Suppressor macrophage (primary cell): ENCODE data around the gene MYL6B.

Experiments
- DNase-seq, 4 experiments: peaks; one replicate each; pipeline ENCODE4 v3.0.0-alpha.2; 2020 to 2022

The MYL6B gene

GRCh38 chr12:56154246-56154771 is 1.9 kb downstream of the MYL6B start:
- DNase-seq: no peak

GRCh38 chr12:56154818-56155217 is 2.4 kb downstream of the MYL6B start:
- DNase-seq: no peak

DNA sequence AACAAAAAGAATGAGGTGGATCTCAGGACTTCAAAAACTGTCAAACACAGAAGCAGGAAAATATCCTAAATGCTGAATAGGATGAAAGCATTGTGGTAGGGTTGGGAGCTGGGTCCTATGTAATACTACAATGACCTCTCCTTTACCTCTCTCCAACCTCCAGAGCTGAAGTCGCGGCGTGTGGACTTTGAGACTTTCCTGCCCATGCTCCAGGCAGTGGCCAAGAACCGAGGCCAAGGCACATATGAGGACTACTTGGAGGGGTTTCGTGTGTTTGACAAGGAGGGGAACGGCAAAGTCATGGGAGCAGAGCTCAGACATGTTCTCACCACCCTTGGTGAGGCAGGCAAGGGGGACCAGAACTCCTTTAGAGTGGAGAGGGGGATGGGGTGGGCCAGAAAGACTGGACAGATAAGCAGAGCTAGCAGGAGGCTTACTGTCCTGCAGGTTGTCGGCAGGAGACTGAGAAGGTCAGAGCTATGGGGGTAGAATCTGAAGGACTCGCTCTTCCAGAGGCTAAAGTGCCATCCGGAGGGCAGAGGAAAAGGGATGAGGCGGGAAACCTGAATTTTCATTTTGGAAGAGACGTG is 3.0 kb downstream of the MYL6B start:
- no peak for DNase-seq

GRCh38 chr12:56156464-56157200 is 4.2 kb downstream of the MYL6B start:
- peak in 2 of 4 experiments; percentile 31 to 37 for DNase-seq

DNA sequence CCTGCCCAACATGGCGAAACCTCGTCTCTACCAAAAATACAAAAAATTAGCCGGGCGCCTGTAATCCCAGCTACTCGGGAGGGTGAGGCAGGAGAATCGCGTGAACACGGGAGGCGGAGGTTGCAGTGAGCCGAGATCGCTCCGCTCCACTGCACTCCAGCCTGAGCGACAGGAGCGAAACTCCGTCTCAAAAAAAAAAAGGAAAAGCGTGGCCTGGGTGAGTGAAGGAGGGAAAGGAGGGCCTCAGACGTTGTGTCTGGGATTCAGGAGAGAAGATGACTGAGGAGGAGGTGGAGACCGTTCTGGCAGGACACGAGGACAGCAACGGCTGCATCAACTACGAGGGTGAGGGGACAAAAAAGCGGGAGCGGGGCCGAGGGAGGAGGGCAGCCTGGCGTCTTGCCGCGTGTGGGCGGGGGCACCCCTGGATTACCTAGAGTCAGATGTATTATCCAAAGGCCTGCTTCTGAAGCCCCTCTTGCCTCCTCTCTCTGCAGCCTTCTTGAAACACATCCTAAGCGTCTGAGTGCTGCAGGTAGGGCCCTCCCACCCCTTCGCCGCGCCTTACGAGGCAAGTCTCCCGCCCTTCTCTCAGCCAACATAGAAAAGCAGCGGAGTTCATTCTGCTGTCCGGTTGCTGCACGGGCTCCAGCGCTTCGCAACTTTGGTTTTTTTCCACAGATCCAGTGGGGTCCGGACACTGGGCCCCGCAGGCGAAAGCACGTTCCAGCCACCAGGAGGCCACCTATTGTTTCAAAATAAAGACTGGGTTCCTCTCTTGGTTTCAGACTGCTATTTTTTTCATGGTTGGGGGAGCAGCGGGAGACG is 5.0 kb downstream of the MYL6B start:
- peak; percentile 67 to 83 (median 80) for DNase-seq

DNA sequence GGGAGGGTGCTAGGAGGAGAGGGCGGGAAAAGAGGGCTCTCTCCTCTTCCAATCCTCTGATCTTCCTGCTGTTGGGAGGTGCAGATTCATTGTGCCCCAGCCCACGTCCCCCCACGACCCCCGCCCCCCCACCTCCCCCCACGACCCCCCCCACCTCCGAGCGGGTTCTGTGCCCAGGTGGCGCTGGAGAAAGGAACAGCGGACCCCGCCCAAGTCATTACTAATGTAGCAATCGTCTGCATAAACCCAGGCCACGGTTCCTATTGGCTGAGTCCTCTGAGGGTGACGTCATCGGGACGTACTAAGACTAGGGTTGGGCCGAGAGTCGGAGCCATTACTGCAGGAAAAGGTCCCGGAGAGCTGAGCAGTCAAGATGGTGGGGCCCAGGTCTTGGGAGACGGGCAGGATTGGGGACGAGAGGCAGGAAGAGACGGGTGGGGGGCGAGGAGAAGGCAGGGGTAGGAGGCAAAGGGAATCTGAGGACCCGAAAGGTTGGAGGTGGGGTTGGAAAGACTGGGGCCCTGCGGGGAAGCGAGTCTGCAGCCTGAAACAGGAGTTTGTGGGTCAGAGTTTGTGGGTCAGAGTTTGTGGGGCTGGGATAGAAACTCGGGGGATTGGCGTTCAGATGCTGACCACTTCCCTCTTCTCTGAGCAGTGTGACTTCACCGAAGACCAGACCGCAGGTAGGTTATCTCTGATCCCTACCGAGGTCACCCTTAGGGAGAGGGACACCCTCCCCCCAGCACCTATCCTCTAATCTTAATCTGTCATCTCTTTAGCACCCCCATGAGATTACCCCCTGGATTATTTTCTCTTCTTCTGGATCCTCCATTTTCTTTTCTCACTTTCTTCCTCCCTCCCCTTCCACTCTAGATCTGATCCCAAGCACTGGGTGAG is 5.9 kb downstream of the MYL6B start, which contains the start of gene MYL6:
TSS of gene MYL6 (plus strand) at position 331 of the 897 bp plus-strand sequence. CDS start at position 374, 43 bp downstream.
- DNase-seq: peak; percentile 95 to 99 (median 98)

DNA sequence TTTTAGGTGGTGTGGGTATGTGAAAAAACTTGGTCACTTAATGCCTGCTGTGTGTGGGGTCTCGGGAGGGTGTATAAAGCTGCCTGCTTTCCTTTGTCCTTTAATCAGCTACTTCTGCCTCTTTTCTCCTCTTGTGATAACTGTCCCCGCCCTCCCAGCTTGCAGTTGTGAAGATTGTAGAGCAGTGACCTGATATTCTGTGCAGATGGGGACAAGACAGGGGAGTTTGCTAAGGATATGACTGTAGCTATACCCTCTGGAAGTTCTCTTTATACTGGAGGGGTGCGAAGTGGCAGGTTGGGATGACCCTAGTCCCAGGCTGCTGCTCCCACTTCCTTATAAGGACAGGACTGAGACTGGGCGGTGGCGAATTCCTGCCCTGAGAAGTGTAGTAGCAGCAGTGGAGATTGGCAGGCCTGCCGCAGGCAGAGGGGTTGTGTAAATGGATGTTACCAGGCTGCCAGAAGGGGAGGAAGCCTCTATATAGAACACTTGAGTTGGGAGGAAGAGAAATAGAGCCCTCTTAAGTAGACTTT is 6.6 kb downstream of the MYL6B start:
- DNase-seq: peak; percentile 66 to 83 (median 75)

- DNase-seq: no peak
Observed at GRCh38 chr12:56159482-56160192, 7.2 kb downstream of the MYL6B start.

DNA sequence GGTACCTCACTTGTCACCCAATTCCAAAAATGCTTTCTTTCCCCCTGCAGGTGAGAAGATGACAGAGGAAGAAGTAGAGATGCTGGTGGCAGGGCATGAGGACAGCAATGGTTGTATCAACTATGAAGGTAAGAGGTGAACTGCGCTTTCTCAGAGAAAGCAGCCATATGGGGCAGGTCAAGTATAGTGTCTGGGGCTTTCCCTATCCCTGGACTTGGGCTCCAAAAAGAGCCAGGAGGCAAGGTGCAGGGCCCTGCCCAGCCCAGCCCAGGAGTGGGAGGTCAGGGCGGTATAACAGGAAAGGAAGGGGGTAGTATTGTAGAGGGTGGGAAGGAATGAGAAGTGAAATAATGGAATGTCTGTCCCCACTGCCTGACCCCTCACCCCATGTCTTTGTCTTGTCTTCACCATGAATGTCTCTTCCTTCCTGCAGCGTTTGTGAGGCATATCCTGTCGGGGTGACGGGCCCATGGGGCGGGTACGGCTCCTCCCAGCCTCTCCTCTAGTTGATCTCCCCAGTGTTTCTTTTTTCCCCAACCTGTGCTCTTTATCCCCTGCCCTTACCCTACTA is 7.9 kb downstream of the MYL6B start:
- DNase-seq: peak in 3 of 4 experiments; percentile 18 to 39 (median 37)

DNA sequence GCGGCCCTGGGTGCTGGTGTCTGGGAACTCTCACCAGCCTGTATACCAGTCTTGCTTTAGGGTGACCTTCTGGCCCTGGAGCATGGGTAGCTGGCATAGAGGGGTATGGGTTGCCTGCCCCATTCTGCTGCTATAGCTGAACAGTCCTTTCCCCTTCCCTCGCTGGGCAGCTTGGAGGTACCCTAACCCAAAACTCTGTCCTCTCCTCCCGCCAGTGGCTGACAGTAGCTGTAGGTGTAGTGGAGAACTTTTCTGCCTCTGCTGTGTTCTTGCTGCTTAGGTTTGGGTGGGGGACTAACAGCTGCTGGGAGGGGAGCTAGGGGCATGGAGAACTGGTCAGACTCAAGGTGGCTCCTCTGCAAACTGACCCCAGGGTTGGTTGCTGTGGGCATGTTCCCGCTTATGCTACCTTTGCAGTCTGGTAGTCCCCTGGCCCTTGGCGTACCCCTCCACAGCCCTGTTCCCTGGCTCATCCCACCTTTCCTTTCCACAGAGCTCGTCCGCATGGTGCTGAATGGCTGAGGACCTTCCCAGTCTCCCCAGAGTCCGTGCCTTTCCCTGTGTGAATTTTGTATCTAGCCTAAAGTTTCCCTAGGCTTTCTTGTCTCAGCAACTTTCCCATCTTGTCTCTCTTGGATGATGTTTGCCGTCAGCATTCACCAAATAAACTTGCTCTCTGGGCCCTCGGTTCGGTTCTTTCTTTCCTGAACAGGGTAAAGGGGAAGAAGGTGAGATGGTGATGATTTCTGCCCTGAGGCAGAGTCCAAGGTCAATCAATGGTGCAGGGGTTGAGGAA is 8.7 kb downstream of the MYL6B start:
- no peak for DNase-seq

DNA sequence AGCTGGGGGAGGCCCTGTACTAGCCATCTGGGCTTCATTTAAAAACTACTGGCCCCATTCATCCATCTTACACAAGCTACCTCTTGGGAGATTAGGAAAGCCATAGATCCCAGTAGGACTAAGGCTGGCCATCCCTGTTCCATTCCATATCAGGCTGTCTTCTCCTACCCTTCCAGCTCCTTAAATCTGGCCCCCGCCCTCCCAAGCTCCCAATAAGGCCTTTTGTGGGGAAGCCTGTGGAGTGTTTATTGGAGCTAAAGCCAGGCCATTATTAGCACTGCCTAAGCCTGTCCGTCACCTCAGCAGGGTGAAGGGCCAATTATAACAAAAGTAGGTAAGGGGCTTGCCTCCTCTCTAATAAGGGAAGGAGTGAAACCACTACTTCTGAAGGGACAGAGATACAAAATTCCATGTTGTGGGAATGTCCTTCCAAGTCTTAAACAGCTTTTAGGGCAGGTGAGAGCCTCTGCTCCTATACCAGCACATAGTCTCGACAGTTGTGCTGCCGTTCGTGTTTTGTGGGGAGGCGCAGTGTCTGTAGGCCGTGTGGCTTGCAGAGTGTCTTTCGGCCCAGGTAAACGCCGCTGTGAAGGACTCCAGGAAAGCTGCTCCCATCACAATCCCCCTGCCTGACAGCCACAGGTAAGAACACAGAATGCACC is 9.4 kb downstream of the MYL6B start:
- no peak for DNase-seq

GRCh38 chr12:56162468-56163290 is 10.3 kb downstream of the MYL6B start:
- no peak for DNase-seq

DNA sequence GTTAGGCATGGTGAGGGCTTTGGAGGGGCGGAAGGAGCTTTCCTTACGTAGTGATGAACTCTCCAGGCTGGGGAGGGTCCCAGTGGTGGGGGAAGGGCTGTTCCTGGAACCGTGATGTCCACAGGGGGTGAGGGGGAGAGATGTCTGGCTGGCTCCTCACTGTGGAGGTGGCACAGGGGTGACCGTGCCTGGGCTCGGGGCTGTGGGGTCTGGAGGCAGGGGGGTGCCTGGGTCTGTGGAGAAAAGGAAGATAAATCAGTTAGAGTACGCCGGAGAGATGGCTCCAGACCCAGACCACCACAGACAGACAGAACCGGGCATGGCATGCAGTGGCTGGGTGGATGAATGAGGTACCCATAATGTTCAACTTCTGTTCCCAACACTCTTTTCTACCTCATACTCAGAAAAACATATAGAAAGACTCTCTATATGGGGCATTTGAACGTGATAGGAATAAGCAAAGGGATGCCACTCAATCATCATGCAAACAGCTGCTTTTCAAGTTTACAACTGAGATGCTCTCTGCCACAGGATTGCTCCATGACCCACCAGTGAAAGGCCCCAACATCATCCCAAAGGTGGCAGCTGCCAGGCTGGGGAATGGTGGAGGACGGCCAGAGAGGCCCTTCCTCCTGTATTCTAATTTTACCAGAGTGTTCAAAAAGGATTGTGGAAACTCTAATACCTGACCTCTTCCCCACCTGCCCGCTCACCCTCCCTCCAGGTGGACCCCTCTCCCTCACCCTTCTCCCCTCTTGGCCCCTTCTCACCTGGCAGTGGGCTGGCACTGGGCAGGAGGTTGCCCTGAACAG is 11.4 kb downstream of the MYL6B start:
- DNase-seq: no peak

GRCh38 chr12:56164345-56164729 is 11.9 kb downstream of the MYL6B start:
- DNase-seq: no peak

DNA sequence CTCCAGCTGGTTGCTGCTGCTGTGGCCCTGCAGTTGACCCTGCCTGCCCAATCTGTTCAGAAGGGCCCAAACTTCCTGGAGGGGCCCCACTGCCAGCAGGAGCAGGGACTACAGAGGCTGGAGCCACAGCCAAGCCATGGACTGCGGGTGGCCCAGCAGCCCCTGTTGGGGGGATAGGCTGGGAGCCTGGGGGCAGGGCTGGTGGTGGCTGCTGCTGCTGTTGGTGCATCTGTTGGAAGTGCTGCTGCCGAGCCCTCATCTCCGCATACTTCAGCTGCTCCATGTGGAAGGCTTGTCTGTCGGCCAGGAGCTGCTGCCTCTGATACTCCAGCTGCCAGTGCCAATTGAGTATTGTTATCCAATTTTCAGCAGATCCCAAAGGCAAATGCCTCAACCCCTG is 13.0 kb downstream of the MYL6B start:
- DNase-seq: no peak

DNA sequence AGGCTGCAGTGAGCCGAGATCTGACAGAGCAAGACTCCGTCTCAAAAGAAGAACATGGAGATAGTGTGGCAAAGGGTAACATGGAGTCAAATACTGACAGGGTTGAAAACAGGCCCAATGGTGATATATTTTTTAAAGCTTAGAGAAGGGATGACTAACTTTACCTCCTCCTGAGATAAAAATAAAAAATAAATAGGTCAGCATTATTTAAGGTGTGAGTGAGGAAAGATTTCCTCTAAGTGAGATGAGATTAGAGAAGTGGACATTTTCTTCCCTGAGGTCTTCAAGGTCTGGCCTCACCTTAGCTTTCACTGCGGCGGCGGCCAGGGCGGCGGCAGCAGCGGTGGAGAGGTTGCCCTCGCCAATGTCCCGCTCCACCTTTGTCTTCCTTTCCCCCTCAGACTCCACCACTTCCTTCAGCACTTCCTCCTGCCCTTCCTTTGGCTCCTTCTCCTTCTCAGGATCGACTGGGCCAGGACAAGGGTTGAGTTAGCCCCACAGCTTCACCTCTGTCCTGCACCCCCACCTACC is 16.9 kb downstream of the MYL6B start:
- DNase-seq: no peak

DNA sequence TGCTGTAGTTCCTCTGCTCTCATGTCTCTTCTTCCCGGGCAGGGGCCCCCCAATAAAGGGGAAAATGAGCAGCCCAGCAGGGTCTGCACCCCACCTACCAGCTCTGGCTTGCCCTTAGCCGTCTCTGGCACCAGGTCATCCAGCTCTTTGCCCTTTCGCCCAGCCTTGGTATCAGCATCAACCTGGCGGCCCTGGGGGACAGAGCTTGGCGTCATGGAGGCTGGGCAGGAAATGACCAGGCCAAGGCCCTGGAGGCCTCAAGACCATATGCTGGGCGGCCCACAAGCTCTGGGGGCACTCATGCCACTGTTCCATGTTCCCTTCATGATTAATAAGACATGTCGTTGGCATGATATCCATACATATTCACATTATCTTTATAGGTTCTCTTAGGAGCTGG is 20.5 kb downstream of the MYL6B start:
- DNase-seq: no peak
